ENCODE measurements around the gene BAIAP2L2.

DNA sequence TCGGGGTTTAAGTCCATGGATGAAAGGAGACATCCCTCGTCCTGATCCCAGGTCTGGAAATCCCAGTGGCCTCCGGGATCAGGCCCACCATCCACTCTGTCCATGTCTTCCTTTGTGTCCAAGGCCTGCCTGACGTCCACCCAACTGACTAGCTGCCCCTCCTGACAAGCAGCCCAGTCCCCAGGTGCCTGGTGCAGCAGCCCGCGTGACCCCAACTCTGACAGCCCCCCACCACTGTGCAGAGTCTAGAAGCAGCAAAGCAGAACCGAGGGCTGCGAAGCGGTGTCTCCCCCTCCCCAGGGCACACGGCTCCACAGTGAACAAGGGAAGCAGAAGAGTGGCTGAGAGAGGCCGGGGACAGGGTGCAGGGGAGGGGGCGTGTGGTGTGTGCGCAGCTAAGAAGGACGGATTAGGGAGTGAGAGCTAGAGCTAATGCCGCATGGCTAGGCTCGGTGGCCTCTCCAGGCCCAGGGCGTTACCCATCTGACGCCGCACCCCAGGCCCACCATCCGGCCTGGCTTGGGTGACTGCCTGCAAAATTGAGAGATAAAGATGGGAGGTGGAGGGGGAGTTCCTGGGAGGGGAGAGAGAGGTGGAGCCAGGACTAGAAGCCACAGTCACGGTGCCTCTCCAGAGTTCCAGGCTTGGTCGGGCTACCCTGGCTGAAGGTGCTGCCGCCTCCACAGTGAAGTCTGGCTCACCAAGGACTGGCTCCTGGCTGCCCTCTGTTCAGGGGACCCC lies 16.6 kb upstream of the BAIAP2L2 start:
- TF ChIP-seq, protein P1, sequence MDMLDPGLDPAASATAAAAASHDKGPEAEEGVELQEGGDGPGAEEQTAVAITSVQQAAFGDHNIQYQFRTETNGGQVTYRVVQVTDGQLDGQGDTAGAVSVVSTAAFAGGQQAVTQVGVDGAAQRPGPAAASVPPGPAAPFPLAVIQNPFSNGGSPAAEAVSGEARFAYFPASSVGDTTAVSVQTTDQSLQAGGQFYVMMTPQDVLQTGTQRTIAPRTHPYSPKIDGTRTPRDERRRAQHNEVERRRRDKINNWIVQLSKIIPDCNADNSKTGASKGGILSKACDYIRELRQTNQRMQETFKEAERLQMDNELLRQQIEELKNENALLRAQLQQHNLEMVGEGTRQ (IDR thresholded peaks at IDR 0.05; ENCODE audit: low read depth, low read length) = no peak
- TF ChIP-seq, protein P2, sequence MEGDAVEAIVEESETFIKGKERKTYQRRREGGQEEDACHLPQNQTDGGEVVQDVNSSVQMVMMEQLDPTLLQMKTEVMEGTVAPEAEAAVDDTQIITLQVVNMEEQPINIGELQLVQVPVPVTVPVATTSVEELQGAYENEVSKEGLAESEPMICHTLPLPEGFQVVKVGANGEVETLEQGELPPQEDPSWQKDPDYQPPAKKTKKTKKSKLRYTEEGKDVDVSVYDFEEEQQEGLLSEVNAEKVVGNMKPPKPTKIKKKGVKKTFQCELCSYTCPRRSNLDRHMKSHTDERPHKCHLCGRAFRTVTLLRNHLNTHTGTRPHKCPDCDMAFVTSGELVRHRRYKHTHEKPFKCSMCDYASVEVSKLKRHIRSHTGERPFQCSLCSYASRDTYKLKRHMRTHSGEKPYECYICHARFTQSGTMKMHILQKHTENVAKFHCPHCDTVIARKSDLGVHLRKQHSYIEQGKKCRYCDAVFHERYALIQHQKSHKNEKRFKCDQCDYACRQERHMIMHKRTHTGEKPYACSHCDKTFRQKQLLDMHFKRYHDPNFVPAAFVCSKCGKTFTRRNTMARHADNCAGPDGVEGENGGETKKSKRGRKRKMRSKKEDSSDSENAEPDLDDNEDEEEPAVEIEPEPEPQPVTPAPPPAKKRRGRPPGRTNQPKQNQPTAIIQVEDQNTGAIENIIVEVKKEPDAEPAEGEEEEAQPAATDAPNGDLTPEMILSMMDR (conservative IDR thresholded peaks at IDR 0.05; ENCODE audit: low read depth, low read length) = no peak
- TF ChIP-seq POLR2A (IDR thresholded peaks at IDR 0.05; ENCODE audit: low read depth, low read length) (no peak), RCOR1 (IDR thresholded peaks at IDR 0.05; ENCODE audit: insufficient replicate concordance, low read length) (no peak), RAD21 (IDR thresholded peaks at IDR 0.05; ENCODE audit: low read length) (no peak), MAFK (IDR thresholded peaks at IDR 0.05; ENCODE audit: low read depth, low read length) (no peak), MXI1 (IDR thresholded peaks at IDR 0.05; ENCODE audit: borderline replicate concordance, low read depth, low read length) (no peak), BHLHE40 (IDR thresholded peaks at IDR 0.05; ENCODE audit: low read depth, low read length) (no peak), CEBPB (IDR thresholded peaks at IDR 0.05; ENCODE audit: low read depth, low read length) (no peak), NFE2L2 (IDR thresholded peaks at IDR 0.05; ENCODE audit: low read depth, low read length) (no peak), RFX5 (IDR thresholded peaks at IDR 0.05; ENCODE audit: low read depth, low read length) (no peak)

All from IMR-90 (cell line).